Measurements from ENCODE around the gene TEKTIP1.

DNA sequence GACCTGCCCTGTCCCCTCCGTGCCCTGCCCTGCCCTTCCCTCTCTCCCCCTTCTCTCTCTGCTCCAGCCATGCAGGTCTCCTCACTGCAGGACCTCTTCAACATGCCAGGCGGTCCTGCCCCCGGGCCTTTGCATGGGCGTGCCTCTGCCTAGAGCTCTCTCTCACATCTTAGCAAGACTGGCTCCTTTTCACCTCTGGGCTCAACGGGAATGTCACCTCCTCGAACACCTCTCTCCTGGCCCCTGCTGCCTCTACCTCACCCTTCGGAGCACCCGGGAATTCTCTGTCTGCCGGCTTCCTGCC, 12.8 kb downstream of the TEKTIP1 start:
- TF ChIP-seq, protein P1, sequence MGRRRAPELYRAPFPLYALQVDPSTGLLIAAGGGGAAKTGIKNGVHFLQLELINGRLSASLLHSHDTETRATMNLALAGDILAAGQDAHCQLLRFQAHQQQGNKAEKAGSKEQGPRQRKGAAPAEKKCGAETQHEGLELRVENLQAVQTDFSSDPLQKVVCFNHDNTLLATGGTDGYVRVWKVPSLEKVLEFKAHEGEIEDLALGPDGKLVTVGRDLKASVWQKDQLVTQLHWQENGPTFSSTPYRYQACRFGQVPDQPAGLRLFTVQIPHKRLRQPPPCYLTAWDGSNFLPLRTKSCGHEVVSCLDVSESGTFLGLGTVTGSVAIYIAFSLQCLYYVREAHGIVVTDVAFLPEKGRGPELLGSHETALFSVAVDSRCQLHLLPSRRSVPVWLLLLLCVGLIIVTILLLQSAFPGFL (CRISPR knock-in tag; IDR thresholded peaks at IDR 0.05): no peak
- TF ChIP-seq, protein P2, sequence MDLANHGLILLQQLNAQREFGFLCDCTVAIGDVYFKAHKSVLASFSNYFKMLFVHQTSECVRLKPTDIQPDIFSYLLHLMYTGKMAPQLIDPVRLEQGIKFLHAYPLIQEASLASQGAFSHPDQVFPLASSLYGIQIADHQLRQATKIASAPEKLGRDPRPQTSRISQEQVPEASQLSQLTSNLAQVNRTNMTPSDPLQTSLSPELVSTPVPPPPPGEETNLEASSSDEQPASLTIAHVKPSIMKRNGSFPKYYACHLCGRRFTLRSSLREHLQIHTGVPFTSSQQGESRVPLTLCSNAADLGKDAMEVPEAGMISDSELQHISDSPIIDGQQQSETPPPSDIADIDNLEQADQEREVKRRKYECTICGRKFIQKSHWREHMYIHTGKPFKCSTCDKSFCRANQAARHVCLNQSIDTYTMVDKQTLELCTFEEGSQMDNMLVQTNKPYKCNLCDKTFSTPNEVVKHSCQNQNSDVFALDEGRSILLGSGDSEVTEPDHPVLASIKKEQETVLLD (IDR thresholded peaks at IDR 0.05): no peak
- TF ChIP-seq ZNF589 (CRISPR knock-in tag; IDR thresholded peaks at IDR 0.05; ENCODE audit: low read depth) (no peak), ZBTB7A (IDR thresholded peaks at IDR 0.05; ENCODE audit: borderline replicate concordance, control insufficient read depth, low read depth, low read length) (no peak), SPI1 (IDR thresholded peaks at IDR 0.05; ENCODE audit: borderline replicate concordance, low read depth, low read length) (no peak), MAFF (IDR thresholded peaks at IDR 0.05; ENCODE audit: low read length) (no peak), EGR1 (conservative IDR thresholded peaks at IDR 0.05) (no peak), PML (IDR thresholded peaks at IDR 0.05; ENCODE audit: low read length) (no peak), SNRNP70 (optimal IDR thresholded peaks at IDR 0.05; ENCODE audit: low read depth, low read length) (no peak)
- TF ChIP-seq, protein P3, sequence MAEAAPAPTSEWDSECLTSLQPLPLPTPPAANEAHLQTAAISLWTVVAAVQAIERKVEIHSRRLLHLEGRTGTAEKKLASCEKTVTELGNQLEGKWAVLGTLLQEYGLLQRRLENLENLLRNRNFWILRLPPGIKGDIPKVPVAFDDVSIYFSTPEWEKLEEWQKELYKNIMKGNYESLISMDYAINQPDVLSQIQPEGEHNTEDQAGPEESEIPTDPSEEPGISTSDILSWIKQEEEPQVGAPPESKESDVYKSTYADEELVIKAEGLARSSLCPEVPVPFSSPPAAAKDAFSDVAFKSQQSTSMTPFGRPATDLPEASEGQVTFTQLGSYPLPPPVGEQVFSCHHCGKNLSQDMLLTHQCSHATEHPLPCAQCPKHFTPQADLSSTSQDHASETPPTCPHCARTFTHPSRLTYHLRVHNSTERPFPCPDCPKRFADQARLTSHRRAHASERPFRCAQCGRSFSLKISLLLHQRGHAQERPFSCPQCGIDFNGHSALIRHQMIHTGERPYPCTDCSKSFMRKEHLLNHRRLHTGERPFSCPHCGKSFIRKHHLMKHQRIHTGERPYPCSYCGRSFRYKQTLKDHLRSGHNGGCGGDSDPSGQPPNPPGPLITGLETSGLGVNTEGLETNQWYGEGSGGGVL (CRISPR knock-in tag; IDR thresholded peaks at IDR 0.05): no peak
- TF ChIP-seq, protein P4, sequence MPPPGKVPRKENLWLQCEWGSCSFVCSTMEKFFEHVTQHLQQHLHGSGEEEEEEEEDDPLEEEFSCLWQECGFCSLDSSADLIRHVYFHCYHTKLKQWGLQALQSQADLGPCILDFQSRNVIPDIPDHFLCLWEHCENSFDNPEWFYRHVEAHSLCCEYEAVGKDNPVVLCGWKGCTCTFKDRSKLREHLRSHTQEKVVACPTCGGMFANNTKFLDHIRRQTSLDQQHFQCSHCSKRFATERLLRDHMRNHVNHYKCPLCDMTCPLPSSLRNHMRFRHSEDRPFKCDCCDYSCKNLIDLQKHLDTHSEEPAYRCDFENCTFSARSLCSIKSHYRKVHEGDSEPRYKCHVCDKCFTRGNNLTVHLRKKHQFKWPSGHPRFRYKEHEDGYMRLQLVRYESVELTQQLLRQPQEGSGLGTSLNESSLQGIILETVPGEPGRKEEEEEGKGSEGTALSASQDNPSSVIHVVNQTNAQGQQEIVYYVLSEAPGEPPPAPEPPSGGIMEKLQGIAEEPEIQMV (tag; conservative IDR thresholded peaks at IDR 0.05; ENCODE audit: low read depth): no peak
- TF ChIP-seq, protein P5, sequence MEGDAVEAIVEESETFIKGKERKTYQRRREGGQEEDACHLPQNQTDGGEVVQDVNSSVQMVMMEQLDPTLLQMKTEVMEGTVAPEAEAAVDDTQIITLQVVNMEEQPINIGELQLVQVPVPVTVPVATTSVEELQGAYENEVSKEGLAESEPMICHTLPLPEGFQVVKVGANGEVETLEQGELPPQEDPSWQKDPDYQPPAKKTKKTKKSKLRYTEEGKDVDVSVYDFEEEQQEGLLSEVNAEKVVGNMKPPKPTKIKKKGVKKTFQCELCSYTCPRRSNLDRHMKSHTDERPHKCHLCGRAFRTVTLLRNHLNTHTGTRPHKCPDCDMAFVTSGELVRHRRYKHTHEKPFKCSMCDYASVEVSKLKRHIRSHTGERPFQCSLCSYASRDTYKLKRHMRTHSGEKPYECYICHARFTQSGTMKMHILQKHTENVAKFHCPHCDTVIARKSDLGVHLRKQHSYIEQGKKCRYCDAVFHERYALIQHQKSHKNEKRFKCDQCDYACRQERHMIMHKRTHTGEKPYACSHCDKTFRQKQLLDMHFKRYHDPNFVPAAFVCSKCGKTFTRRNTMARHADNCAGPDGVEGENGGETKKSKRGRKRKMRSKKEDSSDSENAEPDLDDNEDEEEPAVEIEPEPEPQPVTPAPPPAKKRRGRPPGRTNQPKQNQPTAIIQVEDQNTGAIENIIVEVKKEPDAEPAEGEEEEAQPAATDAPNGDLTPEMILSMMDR (IDR thresholded peaks at IDR 0.05 in 2 of 3, conservative IDR thresholded peaks at IDR 0.05 in 1 of 3; ENCODE audit: insufficient read depth in 2 of 3, low read depth in 1 of 3, low read length in 3 of 3): no peak

Data from K562 (cell line).